ENCODE data around the gene UNC13C. TPM values are rescaled to one million over a fixed set of nuclear protein-coding genes. Genes with fewer than 3 reads are reported as not detected.

UNC13C gene
- total RNA-seq, 1 donor from 2014 or later, result 0.22 TPM

DNA sequence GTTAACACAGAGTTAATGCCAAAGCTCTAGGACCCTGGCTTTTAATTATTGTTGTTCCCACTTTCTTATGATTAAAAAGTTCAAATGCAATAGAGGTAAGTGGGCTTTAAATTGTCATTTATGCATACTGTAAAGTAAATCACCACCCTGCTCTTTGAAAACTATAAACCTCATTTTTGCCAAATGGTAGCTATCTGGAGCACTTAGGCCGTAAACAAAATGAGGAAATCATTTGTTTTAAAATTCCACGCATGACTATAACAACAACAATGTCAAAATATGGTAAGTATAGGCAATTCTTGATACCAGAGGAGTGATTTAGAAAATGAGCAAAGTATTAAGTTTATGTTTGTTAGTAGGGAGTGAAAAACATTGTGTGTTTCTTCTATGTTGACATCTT lies 1.8 kb downstream of the UNC13C start:
- Histone ChIP-seq H3K4me1 (no peaks in the 10 kb centered on the region), H3K27ac (replicated peaks) (no peak overlapping the region), H3K27me3 (ENCODE audit: low read depth) (peaks cover 40% of the 10 kb centered on the region), H3K36me3 (no peaks in the 10 kb centered on the region), H3K4me3 (no peak overlapping the region), H3K9me3 (replicated peaks) (no peaks in the 10 kb centered on the region)
- TF ChIP-seq CTCF (IDR thresholded peaks at IDR 0.05; ENCODE audit: borderline replicate concordance), result no peak
- intact Hi-C loops (cut with micrococcal nuclease), result no loop called here
- no peak for DNase-seq

- no peak overlapping the region for H3K4me3 ChIP-seq
These were observed 3.9 kb downstream of the UNC13C start for GRCh38 chr15:53982071-53982680.

GRCh38 chr15:53982876-53983275 lies 4.6 kb downstream of the UNC13C start:
- intact Hi-C loops (cut with micrococcal nuclease), result no loop called here
- H3K9me3 ChIP-seq (replicated peaks), result no peaks in the 10 kb centered on the region
- DNase-seq, result no peak
- H3K27me3 ChIP-seq (ENCODE audit: low read depth), result peaks cover 24% of the 10 kb centered on the region
- no peak for TF ChIP-seq CTCF (IDR thresholded peaks at IDR 0.05; ENCODE audit: borderline replicate concordance)
- H3K4me3 ChIP-seq, result no peak overlapping the region
- H3K4me1 ChIP-seq, result no peaks in the 10 kb centered on the region
- no peaks in the 10 kb centered on the region for H3K36me3 ChIP-seq
- H3K27ac ChIP-seq (replicated peaks), result no peak overlapping the region

More at GRCh38 chr15:53982071-53982680, 3.9 kb downstream of the UNC13C start:
- intact Hi-C loops (cut with micrococcal nuclease), result no loop called here
- no peaks in the 10 kb centered on the region for H3K4me1 ChIP-seq
- no peak for TF ChIP-seq CTCF (IDR thresholded peaks at IDR 0.05; ENCODE audit: borderline replicate concordance)
- no peak for DNase-seq
- peaks cover 31% of the 10 kb centered on the region for H3K27me3 ChIP-seq (ENCODE audit: low read depth)
- no peaks in the 10 kb centered on the region for H3K9me3 ChIP-seq (replicated peaks)
- no peak overlapping the region for H3K27ac ChIP-seq (replicated peaks)
- H3K36me3 ChIP-seq, result no peaks in the 10 kb centered on the region

- TF ChIP-seq CTCF (IDR thresholded peaks at IDR 0.05; ENCODE audit: borderline replicate concordance), result no peak
- no peaks in the 10 kb centered on the region for H3K36me3 ChIP-seq
- no peaks in the 10 kb centered on the region for H3K9me3 ChIP-seq (replicated peaks)
- no peaks in the 10 kb centered on the region for H3K4me1 ChIP-seq
- DNase-seq, result no peak
- intact Hi-C loops (cut with micrococcal nuclease), result no loop called here
- no peak overlapping the region for H3K4me3 ChIP-seq
- peaks cover 11% of the 10 kb centered on the region for H3K27me3 ChIP-seq (ENCODE audit: low read depth)
- H3K27ac ChIP-seq (replicated peaks), result no peak overlapping the region
These were observed 6.0 kb downstream of the UNC13C start for GRCh38 chr15:53984221-53984620.

- intact Hi-C loops (cut with micrococcal nuclease), result no loop called here
- no peak for DNase-seq
- H3K4me1 ChIP-seq, result no peaks in the 10 kb centered on the region
These were observed 7.3 kb downstream of the UNC13C start for GRCh38 chr15:53985562-53985961.

More at GRCh38 chr15:53985562-53985961, 7.3 kb downstream of the UNC13C start:
- Histone ChIP-seq H3K27ac (replicated peaks) (no peak overlapping the region), H3K27me3 (ENCODE audit: low read depth) (no peaks in the 10 kb centered on the region), H3K4me3 (no peak overlapping the region), H3K9me3 (replicated peaks) (no peaks in the 10 kb centered on the region), H3K36me3 (no peaks in the 10 kb centered on the region)
- no peak for TF ChIP-seq CTCF (IDR thresholded peaks at IDR 0.05; ENCODE audit: borderline replicate concordance)
